ENCODE measurements around the gene ZP3. TPM values are rescaled to one million over a fixed set of nuclear protein-coding genes. Genes with fewer than 3 reads are reported as not detected.
"Not testable (repeated sequence)": the region's sequence is repeated elsewhere in the genome, so short reads cannot be mapped to it uniquely, and the experiment has no call there.

The ZP3 gene
- total RNA-seq, 1 experiment from 2014 or later, result 23.3 TPM

GRCh38 chr7:76412249-76412648, 12.5 kb upstream of the ZP3 start:
- Histone ChIP-seq H3K4me3 (ENCODE audit: low read depth in 2 of 2, low read length in 2 of 2) (no peak overlapping the region), H3K27ac (ENCODE audit: low read length) (no peak overlapping the region), H3K9me3 (ENCODE audit: control insufficient read depth, insufficient read depth, low read depth, low read length) (no peaks in the 10 kb centered on the region), H3K27me3 (ENCODE audit: control insufficient read depth, insufficient read depth, low read length) (no peaks in the 10 kb centered on the region), H3K36me3 (ENCODE audit: control insufficient read depth, insufficient read depth, low read length) (no peaks in the 10 kb centered on the region), H3K4me1 (ENCODE audit: control insufficient read depth, insufficient read depth, low read length) (no peaks in the 10 kb centered on the region)
- ChIA-PET POLR2A (interaction anchor here (0.7 kb wide), 1 partner anchor 75 kb away, joined by 4 read pairs; no protein-coding TSS in a partner anchor), CTCF (interaction anchor here (0.6 kb wide), 1 partner anchor 199 kb away, joined by 3 read pairs; no protein-coding TSS in a partner anchor)
- no peak for DNase-seq (ENCODE audit: low read depth, low spot score)
- TF ChIP-seq CTCF (IDR thresholded peaks at IDR 0.05) (no peak), REST (IDR thresholded peaks at IDR 0.05; ENCODE audit: insufficient read depth in 1 of 2, low read depth in 2 of 2, low read length in 1 of 2) (no peak), POLR2AphosphoS5 (IDR thresholded peaks at IDR 0.05; ENCODE audit: low read depth, low read length) (no peak), TCF7L2 (IDR thresholded peaks at IDR 0.05; ENCODE audit: low read depth, low read length) (no peak)
- in situ Hi-C loops (cut with HindIII; ENCODE audit: low pct_unique_long_range_greater_than_20kb, low sequenced_read_pairs), result no loop called here
- BruUV-seq (replicated peaks), result no TSS peak
- no peak for ATAC-seq
- intact Hi-C loops (cut with micrococcal nuclease; ENCODE audit: unreplicated experiment), result no loop called here

GRCh38 chr7:76417654-76418310, 7.0 kb upstream of the ZP3 start:
- POLR2A ChIA-PET; intact Hi-C loops (cut with micrococcal nuclease; ENCODE audit: unreplicated experiment); H3K27ac ChIP-seq (ENCODE audit: low read length); H3K36me3 ChIP-seq (ENCODE audit: control insufficient read depth, insufficient read depth, low read length); in situ Hi-C loops (cut with HindIII; ENCODE audit: low pct_unique_long_range_greater_than_20kb, low sequenced_read_pairs); CTCF ChIA-PET; DNase-seq (ENCODE audit: low read depth, low spot score); H3K27me3 ChIP-seq (ENCODE audit: control insufficient read depth, insufficient read depth, low read length); H3K4me1 ChIP-seq (ENCODE audit: control insufficient read depth, insufficient read depth, low read length); ATAC-seq; H3K4me3 ChIP-seq (ENCODE audit: low read depth in 2 of 2, low read length in 2 of 2); BruUV-seq (replicated peaks); H3K9me3 ChIP-seq (ENCODE audit: control insufficient read depth, insufficient read depth, low read depth, low read length): not testable (repeated sequence)

GRCh38 chr7:76421097-76421496, 3.7 kb upstream of the ZP3 start:
- CTCF ChIA-PET; BruUV-seq (replicated peaks); H3K27me3 ChIP-seq (ENCODE audit: control insufficient read depth, insufficient read depth, low read length); H3K4me1 ChIP-seq (ENCODE audit: control insufficient read depth, insufficient read depth, low read length); POLR2A ChIA-PET; in situ Hi-C loops (cut with HindIII; ENCODE audit: low pct_unique_long_range_greater_than_20kb, low sequenced_read_pairs); H3K27ac ChIP-seq (ENCODE audit: low read length); H3K36me3 ChIP-seq (ENCODE audit: control insufficient read depth, insufficient read depth, low read length); H3K4me3 ChIP-seq (ENCODE audit: low read depth in 2 of 2, low read length in 2 of 2); H3K9me3 ChIP-seq (ENCODE audit: control insufficient read depth, insufficient read depth, low read depth, low read length); intact Hi-C loops (cut with micrococcal nuclease; ENCODE audit: unreplicated experiment): not testable (repeated sequence)
- ATAC-seq (peak; percentile 82), DNase-seq (ENCODE audit: low read depth, low spot score) (peak; percentile 86)
